ENCODE measurements around the gene CAPZB.

DNA sequence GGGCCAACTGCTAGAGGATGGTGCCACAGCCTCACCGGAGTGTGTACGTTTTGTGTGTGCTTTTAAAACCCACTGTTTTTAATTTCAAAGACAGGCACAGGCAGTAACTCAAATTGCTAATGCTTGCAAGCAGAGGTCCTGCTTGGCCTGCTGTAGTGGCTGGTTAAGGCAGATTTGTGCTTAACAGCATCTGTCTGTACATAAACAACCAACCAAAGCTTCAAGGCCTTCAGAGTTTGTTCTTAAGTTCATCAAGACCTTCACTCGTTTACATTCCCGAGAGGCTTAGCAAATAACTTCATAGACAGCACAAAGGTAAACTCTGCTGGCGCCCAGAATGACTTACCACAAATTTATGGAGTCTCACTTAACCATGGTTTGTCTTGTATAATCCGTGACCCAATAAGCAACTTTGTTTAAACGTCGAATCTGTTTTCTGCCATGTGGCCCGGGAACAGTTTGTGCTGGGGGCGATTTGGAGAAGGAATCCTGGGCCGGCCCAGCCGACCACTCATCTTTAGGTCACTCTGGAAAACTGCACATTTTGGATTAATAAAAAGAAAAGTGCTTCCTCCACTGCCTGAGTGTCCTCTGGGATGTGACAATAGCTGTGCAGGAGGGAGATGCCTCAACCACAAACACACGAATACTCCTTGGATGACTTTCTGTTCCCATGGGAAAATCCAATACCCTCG, 58.1 kb downstream of the CAPZB start:
- no peak for TF ChIP-seq POLR2AphosphoS5 (IDR thresholded peaks at IDR 0.05; ENCODE audit: low read depth, low read length)
- TF ChIP-seq POLR2A (IDR thresholded peaks at IDR 0.05; ENCODE audit: low read depth, low read length) = no peak
- TF ChIP-seq TAF1 (IDR thresholded peaks at IDR 0.05; ENCODE audit: low read depth, low read length) = no peak
